PFSK-1 (cell line): Measurements from ENCODE around the gene REEP2.

ENCODE experiments used
- FOXP2 ChIP-seq: optimal IDR thresholded peaks from 2 replicates; pipeline ENCODE3; 2011; ENCODE audit warnings: borderline replicate concordance, control low read depth, inconsistent platforms; ENCODE audit not compliant: insufficient read depth; ENCODE audit errors: extremely low read length, extremely low read depth
- POLR2AphosphoS5 ChIP-seq: IDR thresholded peaks from 2 replicates; pipeline ENCODE4 v1.6.1; 2012; ENCODE audit warnings: low read depth, mild to moderate bottlenecking, control low read depth, low read length, moderate library complexity
- REST ChIP-seq, 2 experiments: IDR thresholded peaks; 2 replicates each; pipeline versions ENCODE4 v1.6.1 to v1.8.0; 2011 to 2012; ENCODE audit warnings: low read depth in 2 of 2, low read length in 2 of 2, control low read depth in 1 of 2, inconsistent platforms in 1 of 2, mild to moderate bottlenecking in 1 of 2, moderate library complexity in 1 of 2; ENCODE audit not compliant: insufficient read depth in 1 of 2
- SIN3A ChIP-seq: IDR thresholded peaks from 2 replicates; pipeline ENCODE4 v1.6.1; 2012; ENCODE audit warnings: mild to moderate bottlenecking, low read length, moderate library complexity, borderline replicate concordance; ENCODE audit not compliant: insufficient read depth
- TAF1 ChIP-seq: IDR thresholded peaks from 2 replicates; pipeline ENCODE4 v1.6.1; 2012; ENCODE audit warnings: low read length, control low read depth, borderline replicate concordance; ENCODE audit not compliant: insufficient read depth

REEP2 gene

GRCh38 chr5:138472353-138472752, 33.5 kb downstream of the REEP2 start:
- TF ChIP-seq SIN3A (no peak), POLR2AphosphoS5 (no peak), REST (IDR thresholded peaks at IDR 0.05; ENCODE audit: insufficient read depth in 1 of 2, low read depth in 2 of 2, low read length in 2 of 2) (no peak), FOXP2 (no peak), TAF1 (no peak)

- TF ChIP-seq REST (IDR thresholded peaks at IDR 0.05; ENCODE audit: insufficient read depth in 1 of 2, low read depth in 2 of 2, low read length in 2 of 2) (no peak), POLR2AphosphoS5 (no peak), TAF1 (no peak), SIN3A (no peak), FOXP2 (no peak)
Observed at GRCh38 chr5:138476918-138477317, 38.1 kb downstream of the REEP2 start.

- TF ChIP-seq REST (IDR thresholded peaks at IDR 0.05; ENCODE audit: insufficient read depth in 1 of 2, low read depth in 2 of 2, low read length in 2 of 2) (no peak), SIN3A (no peak), TAF1 (no peak)
Observed at GRCh38 chr5:138482638-138483037, 43.8 kb downstream of the REEP2 start.

- no peak for TF ChIP-seq FOXP2
- TF ChIP-seq REST (IDR thresholded peaks at IDR 0.05; ENCODE audit: insufficient read depth in 1 of 2, low read depth in 2 of 2, low read length in 2 of 2) = no peak
- no peak for TF ChIP-seq SIN3A
- no peak for TF ChIP-seq TAF1
- no peak for TF ChIP-seq POLR2AphosphoS5
Observed at GRCh38 chr5:138488481-138488945, 49.7 kb downstream of the REEP2 start.

GRCh38 chr5:138489683-138490061, 50.8 kb downstream of the REEP2 start:
- TF ChIP-seq REST (IDR thresholded peaks at IDR 0.05; ENCODE audit: insufficient read depth in 1 of 2, low read depth in 2 of 2, low read length in 2 of 2) (no peak), POLR2AphosphoS5 (no peak), TAF1 (no peak), SIN3A (no peak), FOXP2 (no peak)
